Right lobe of liver (tissue), 4 donors: ENCODE data around the gene TECPR1.

Experiments
- POLR2A ChIP-seq: fragments of 450-650 bp; IDR thresholded peaks from one replicate; pipeline ENCODE4 v1.6.1; 2017; ENCODE audit warnings: antibody characterized with exemption, mild to moderate bottlenecking
- TF ChIP-seq, protein P1 (sequence below), 4 donors: fragments of 200-600 bp in 3 of 4; fragments of 450-650 bp in 1 of 4; IDR thresholded peaks; one replicate each; pipeline versions ENCODE4 v1.5.1 to v1.8.0; 2016 to 2022; ENCODE audit warnings: antibody characterized with exemption in 4 of 4, mild to moderate bottlenecking in 2 of 4
- donor health status: DM: no; HTN: no; CAD: no.
- donor health status: DM: no; HTN: no; CAD: no.
- donor health status: DM: no; HTN: yes; CAD: no.

GRCh38 chr7:98242342-98242741 is 9.7 kb downstream of the TECPR1 start:
- TF ChIP-seq, protein P1, sequence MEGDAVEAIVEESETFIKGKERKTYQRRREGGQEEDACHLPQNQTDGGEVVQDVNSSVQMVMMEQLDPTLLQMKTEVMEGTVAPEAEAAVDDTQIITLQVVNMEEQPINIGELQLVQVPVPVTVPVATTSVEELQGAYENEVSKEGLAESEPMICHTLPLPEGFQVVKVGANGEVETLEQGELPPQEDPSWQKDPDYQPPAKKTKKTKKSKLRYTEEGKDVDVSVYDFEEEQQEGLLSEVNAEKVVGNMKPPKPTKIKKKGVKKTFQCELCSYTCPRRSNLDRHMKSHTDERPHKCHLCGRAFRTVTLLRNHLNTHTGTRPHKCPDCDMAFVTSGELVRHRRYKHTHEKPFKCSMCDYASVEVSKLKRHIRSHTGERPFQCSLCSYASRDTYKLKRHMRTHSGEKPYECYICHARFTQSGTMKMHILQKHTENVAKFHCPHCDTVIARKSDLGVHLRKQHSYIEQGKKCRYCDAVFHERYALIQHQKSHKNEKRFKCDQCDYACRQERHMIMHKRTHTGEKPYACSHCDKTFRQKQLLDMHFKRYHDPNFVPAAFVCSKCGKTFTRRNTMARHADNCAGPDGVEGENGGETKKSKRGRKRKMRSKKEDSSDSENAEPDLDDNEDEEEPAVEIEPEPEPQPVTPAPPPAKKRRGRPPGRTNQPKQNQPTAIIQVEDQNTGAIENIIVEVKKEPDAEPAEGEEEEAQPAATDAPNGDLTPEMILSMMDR (IDR thresholded peaks at IDR 0.05), result no peak
- no peak for TF ChIP-seq POLR2A
